VCaP (cell line): ENCODE measurements around the gene NOP58.

Experiments used
- H3K27ac ChIP-seq: fragments of 450-650 bp; 2 replicates; pipeline ENCODE4 v1.5.1; 2017
- CTCF ChIP-seq: fragments of 450-650 bp; conservative IDR thresholded peaks from 2 replicates; pipeline ENCODE4 v1.5.1; 2017; ENCODE audit warnings: mild to moderate bottlenecking, moderate library complexity

Gene NOP58

DNA sequence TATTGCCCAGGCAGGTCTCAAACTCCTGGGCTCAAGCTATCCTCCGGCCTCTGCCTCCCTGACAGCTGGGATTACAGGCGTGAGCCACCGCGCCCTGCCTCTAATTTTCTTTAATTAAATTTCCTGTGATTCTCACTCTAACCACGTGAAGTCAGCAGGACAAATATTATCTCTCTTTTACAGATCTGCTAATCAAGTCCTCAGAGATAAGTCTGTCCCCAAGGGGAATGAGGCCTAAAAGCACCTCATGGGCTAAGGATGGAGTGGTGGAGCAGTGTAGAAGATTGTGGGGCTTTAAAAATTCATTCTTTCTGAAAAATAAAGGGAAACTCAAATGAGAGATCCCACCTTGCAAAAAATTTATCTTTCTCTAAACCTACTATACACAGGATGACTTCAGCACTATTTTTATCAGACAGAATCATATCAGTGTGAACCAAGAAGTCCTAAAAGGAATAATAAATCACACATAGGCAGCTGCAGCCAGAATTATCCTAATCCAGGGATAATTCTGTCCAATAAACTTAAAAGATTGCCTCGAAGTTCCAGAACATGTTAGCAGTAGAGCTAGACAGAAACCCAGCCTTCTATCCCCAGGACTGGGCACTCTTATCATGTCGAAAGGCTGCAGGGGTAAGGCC lies 72.3 kb downstream of the NOP58 start:
- TF ChIP-seq CTCF = no peak
- H3K27ac ChIP-seq = no peak overlapping the region

- TF ChIP-seq CTCF = no peak
- no peak overlapping the region for H3K27ac ChIP-seq
Measured at GRCh38 chr2:202339071-202339870, 73.7 kb downstream of the NOP58 start.

DNA sequence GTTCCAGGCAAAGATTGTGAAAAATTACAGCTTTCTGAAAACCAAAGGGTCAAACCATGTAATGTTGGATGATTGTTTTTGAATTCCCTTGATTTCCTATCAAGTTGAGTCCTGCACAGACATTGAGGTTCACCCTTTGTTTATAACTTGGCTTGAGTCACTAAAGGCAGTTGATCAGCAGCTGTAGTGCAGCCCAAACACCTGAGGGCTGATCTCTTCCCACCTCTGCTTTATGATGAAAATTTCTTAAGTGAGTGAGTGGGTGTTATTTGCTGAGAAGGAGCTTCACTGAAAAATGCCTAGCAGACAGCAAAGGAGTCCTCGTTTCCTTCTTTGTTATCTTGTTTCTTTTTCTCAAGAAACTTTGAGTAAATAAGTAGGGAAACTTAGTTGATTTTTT lies 78.6 kb downstream of the NOP58 start:
- no peak overlapping the region for H3K27ac ChIP-seq
- TF ChIP-seq CTCF = no peak

GRCh38 chr2:202346180-202346579 lies 80.6 kb downstream of the NOP58 start:
- H3K27ac ChIP-seq = no peak overlapping the region
- no peak for TF ChIP-seq CTCF
